Fibroblast of lung (primary cell): ENCODE results near the gene ZNF345. TPM values are rescaled to one million over a fixed set of nuclear protein-coding genes. Genes with fewer than 3 reads are reported as not detected.

Experiments used
- DNase-seq, 2 donors: peaks; one replicate each; pipeline versions ENCODE4 v3.0.0 to v3.0.0-alpha.2; 2010; ENCODE audit warnings: low read depth in 2 of 2
- H2AFZ ChIP-seq: 2 replicates; pipeline ENCODE4 v1.5.1; 2012; ENCODE audit warnings: low read length, control low read depth, inconsistent platforms
- H3K27ac ChIP-seq: 2 replicates; pipeline ENCODE4 v1.5.1; 2011; ENCODE audit warnings: low read length, control low read depth; ENCODE audit not compliant: insufficient read depth
- H3K27me3 ChIP-seq: 2 replicates; pipeline ENCODE4 v1.5.1; 2011; ENCODE audit warnings: mild to moderate bottlenecking, low read length; ENCODE audit not compliant: control insufficient read depth, insufficient read depth
- H3K36me3 ChIP-seq: 2 replicates; pipeline ENCODE4 v1.5.1; 2011; ENCODE audit warnings: low read length; ENCODE audit not compliant: control insufficient read depth, insufficient read depth
- H3K4me1 ChIP-seq: 2 replicates; pipeline ENCODE4 v1.5.1; 2011; ENCODE audit warnings: low read length; ENCODE audit not compliant: control insufficient read depth, insufficient read depth; ENCODE audit errors: extremely low read depth
- H3K4me2 ChIP-seq: 2 replicates; pipeline ENCODE4 v1.5.1; 2011; ENCODE audit warnings: low read length, control low read depth; ENCODE audit not compliant: insufficient read depth; ENCODE audit errors: extremely low read depth
- H3K4me3 ChIP-seq, 4 experiments: fragments of 200-600 bp in 1 of 4; sonication (generic) in 1 of 4; replicated peaks in 1 of 4; 2 replicates each; pipeline ENCODE4 v1.5.1; 2011 to 2016; ENCODE audit warnings: low read length in 4 of 4, low read depth in 3 of 4, mild to moderate bottlenecking in 3 of 4, control low read depth in 2 of 4, inconsistent platforms in 1 of 4, mixed read lengths in 1 of 4; ENCODE audit not compliant: insufficient read depth in 1 of 4; ENCODE audit errors: control extremely low read depth in 1 of 4
- H3K79me2 ChIP-seq: 2 replicates; pipeline ENCODE4 v1.5.1; 2012; ENCODE audit warnings: mild to moderate bottlenecking, low read length, inconsistent platforms; ENCODE audit not compliant: control insufficient read depth, insufficient read depth
- H3K9ac ChIP-seq: 2 replicates; pipeline ENCODE4 v1.5.1; 2011; ENCODE audit warnings: mild to moderate bottlenecking, low read length, control low read depth; ENCODE audit not compliant: insufficient read depth
- H3K9me3 ChIP-seq: 2 replicates; pipeline ENCODE4 v1.5.1; 2012; ENCODE audit warnings: low read depth, low read length; ENCODE audit not compliant: control insufficient read depth, insufficient read depth
- H4K20me1 ChIP-seq: 2 replicates; pipeline ENCODE4 v1.5.1; 2011; ENCODE audit warnings: low read length; ENCODE audit not compliant: control insufficient read depth, insufficient read depth; ENCODE audit errors: extremely low read depth
- CTCF ChIP-seq, 2 donors: IDR thresholded peaks in 1 of 2; conservative IDR thresholded peaks in 1 of 2; 1 replicate in 1 of 2; 2 replicates in 1 of 2; pipeline ENCODE4 v1.5.1; 2011 to 2012; ENCODE audit warnings: low read length in 2 of 2, control low read depth in 1 of 2, inconsistent platforms in 1 of 2, low read depth in 1 of 2, mild to moderate bottlenecking in 1 of 2
- EZH2 ChIP-seq: IDR thresholded peaks from 2 replicates; pipeline ENCODE4 v1.5.1; 2012; ENCODE audit warnings: low read length, control low read depth, mild to moderate bottlenecking; ENCODE audit errors: missing control alignments
- polyA plus RNA-seq, 2 donors: library from polyadenylated mRNA; depleted of rRNA in 1 of 2; stranded (reverse) in 1 of 2; unstranded in 1 of 2; fragments of >200 nt; gene quantifications; 2 replicates each; pipeline ENCODE4 v1.2.1, GENCODE V29; 2011 to 2012; ENCODE audit warnings: missing spikeins in 1 of 2
- total RNA-seq: library from RNA; depleted of rRNA; stranded (reverse); fragments of >200 nt; gene quantifications from 2 replicates; pipeline ENCODE4 v1.2.1, GENCODE V29; 2014

The ZNF345 gene
- total and polyA plus RNA-seq, 2 donors (not counting 1 experiment from before 2014, with no cell fraction given), result 2.3 to 2.8 TPM

GRCh38 chr19:36838784-36839324 is 11.8 kb upstream of the ZNF345 start:
- peak in 1 of 2 donors; percentile 34 for DNase-seq
- peak overlapping the region; percentile 97 for H2AFZ ChIP-seq
- H3K4me1 ChIP-seq, result no peaks in the 10 kb centered on the region
- peak overlapping the region; percentile 88 for H3K4me2 ChIP-seq
- H3K9me3 ChIP-seq, result no peaks in the 10 kb centered on the region
- H3K27me3 ChIP-seq, result no peaks in the 10 kb centered on the region
- H3K79me2 ChIP-seq, result peaks cover 2% of the 10 kb centered on the region
- peak overlapping the region; percentile 52 for H3K9ac ChIP-seq
- H3K27ac ChIP-seq, result peak overlapping the region; percentile 81
- no peak for TF ChIP-seq CTCF (conservative IDR thresholded peaks at IDR 0.05 in 1 of 2, IDR thresholded peaks at IDR 0.05 in 1 of 2; ENCODE audit: low read depth in 1 of 2, low read length in 2 of 2)
- TF ChIP-seq EZH2, result no peak
- no peaks in the 10 kb centered on the region for H3K36me3 ChIP-seq
- H3K4me3 ChIP-seq, result peak overlapping the region; percentile 71 to 94 (median 80)
- H4K20me1 ChIP-seq, result no peaks in the 10 kb centered on the region

- H4K20me1 ChIP-seq, result no peaks in the 10 kb centered on the region
- H3K36me3 ChIP-seq, result no peaks in the 10 kb centered on the region
- H3K9ac ChIP-seq, result no peak overlapping the region
- TF ChIP-seq CTCF (conservative IDR thresholded peaks at IDR 0.05 in 1 of 2, IDR thresholded peaks at IDR 0.05 in 1 of 2; ENCODE audit: low read depth in 1 of 2, low read length in 2 of 2) (no peak), EZH2 (no peak)
- no peak for DNase-seq
- no peaks in the 10 kb centered on the region for H3K9me3 ChIP-seq
- no peak overlapping the region for H3K27ac ChIP-seq
- no peaks in the 10 kb centered on the region for H3K27me3 ChIP-seq
- H2AFZ ChIP-seq, result no peak overlapping the region
- H3K4me1 ChIP-seq, result no peaks in the 10 kb centered on the region
- H3K4me3 ChIP-seq, result no peak overlapping the region
- no peaks in the 10 kb centered on the region for H3K79me2 ChIP-seq
- no peak overlapping the region for H3K4me2 ChIP-seq
These were observed 2.7 kb upstream of the ZNF345 start for GRCh38 chr19:36847968-36848367.

GRCh38 chr19:36849701-36850558 is 746 bp upstream of the ZNF345 start:
- Histone ChIP-seq H3K4me1 (no peaks in the 10 kb centered on the region), H3K36me3 (no peaks in the 10 kb centered on the region), H3K27ac (peak overlapping the region; percentile 68), H3K79me2 (no peaks in the 10 kb centered on the region), H3K4me3 (peak overlapping the region; percentile 68 to 99 (median 88)), H2AFZ (peak overlapping the region; percentile 98), H3K4me2 (peak overlapping the region; percentile 87), H4K20me1 (no peaks in the 10 kb centered on the region), H3K9me3 (no peaks in the 10 kb centered on the region), H3K9ac (peak overlapping the region; percentile 4), H3K27me3 (no peaks in the 10 kb centered on the region)
- peak; percentile 90 to 93 for DNase-seq
- TF ChIP-seq CTCF (conservative IDR thresholded peaks at IDR 0.05 in 1 of 2, IDR thresholded peaks at IDR 0.05 in 1 of 2; ENCODE audit: low read depth in 1 of 2, low read length in 2 of 2) (no peak), EZH2 (no peak)
